ENCODE measurements around the gene DUSP15. TPM values are rescaled to one million over a fixed set of nuclear protein-coding genes. Genes with fewer than 3 reads are reported as not detected.

Gene DUSP15, protein sequence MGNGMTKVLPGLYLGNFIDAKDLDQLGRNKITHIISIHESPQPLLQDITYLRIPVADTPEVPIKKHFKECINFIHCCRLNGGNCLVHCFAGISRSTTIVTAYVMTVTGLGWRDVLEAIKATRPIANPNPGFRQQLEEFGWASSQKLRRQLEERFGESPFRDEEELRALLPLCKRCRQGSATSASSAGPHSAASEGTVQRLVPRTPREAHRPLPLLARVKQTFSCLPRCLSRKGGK
- 0.49 and 1.4 TPM in 2 replicates for total RNA-seq

DNA sequence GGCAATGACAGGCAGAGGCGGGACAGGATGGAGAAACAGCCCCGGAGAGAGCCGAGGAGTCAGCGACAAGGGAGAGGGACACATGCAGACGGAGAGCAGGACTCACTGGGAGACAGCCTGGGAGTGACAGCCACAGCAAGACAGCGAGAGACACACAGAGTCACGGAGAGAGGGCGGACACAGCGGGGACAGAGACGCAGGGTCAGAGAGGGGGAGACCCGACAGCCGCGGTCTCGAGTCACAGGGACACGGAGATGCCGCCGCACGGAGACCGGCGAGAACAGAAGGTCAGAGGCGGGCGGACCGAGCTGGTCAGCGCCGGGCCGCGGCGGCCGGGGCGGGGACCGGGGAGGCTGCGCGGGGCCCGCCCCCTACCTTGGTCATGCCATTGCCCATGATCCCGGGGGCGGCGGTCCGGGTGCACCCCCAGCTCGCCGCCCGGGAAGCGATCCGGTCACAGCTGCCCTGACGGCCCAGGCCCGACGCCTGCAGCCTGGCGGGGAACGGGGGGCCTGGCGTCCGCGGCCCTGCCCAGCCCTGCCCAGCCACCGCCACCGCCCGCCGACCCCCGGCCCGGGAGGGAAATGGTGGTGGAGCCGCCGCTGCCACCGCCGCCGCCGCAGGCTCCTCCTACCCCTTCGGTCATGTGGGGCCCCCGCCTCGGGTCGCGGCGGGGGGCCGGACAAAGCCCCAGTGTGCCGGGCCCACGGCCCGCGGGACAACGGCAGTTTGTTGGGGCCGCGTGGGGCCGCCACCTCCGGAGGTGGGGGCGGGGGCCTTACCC, at the start of gene DUSP15, which contains the start of gene TTLL9:
DUSP15 (minus strand) TSS at position 586 of the 784 bp plus-strand sequence; CDS start at position 396, 190 bp downstream.
TTLL9 (plus strand) TSS at position 693 of the 784 bp plus-strand sequence. CDS start 493 bp downstream, outside the sequence.

GRCh38 chr20:31845300-31845863, 24.9 kb downstream of the DUSP15 start, which contains the start of gene FOXS1:
Gene FOXS1, minus strand, starts transcription at chr20:31845604. Its CDS starts 62 bp downstream, at chr20:31845542.

GRCh38 chr20:31819083-31819784, 51.1 kb downstream of the DUSP15 start, which contains the start of gene MYLK2:
Gene MYLK2, plus strand, starts transcription at chr20:31819356. Its CDS starts 225 bp downstream, at chr20:31819581.

Other genes with a start within 250 kb of the DUSP15 start
- gene COX4I2, start 232.6 kb downstream of the DUSP15 start, total RNA-seq: 0.98 TPM in 1 of 2 replicates, not detected in the other
- gene BCL2L1, start 147.7 kb downstream of the DUSP15 start, total RNA-seq: 129 and 235 TPM in 2 replicates
- 8.1 and 134 TPM in 2 replicates for gene TPX2, start 131.2 kb downstream of the DUSP15 start, total RNA-seq
- gene MYLK2, start 51.2 kb downstream of the DUSP15 start, total RNA-seq: 0.65 and 0.76 TPM in 2 replicates
- gene FOXS1, start 24.9 kb downstream of the DUSP15 start, total RNA-seq: 2.3 and 15.2 TPM in 2 replicates
- not detected in 2 replicates for gene TTLL9, start 107 bp upstream of the DUSP15 start, total RNA-seq
- gene PDRG1, start 81.5 kb upstream of the DUSP15 start, total RNA-seq: 6.5 and 7.0 TPM in 2 replicates
- not detected in 2 replicates for gene XKR7, start 97.6 kb upstream of the DUSP15 start, total RNA-seq
- not detected in 2 replicates for gene CCM2L, start 139.9 kb upstream of the DUSP15 start, total RNA-seq
- gene HCK, start 181.7 kb upstream of the DUSP15 start, total RNA-seq: not detected in 2 replicates
- gene TM9SF4, start 239.2 kb upstream of the DUSP15 start, total RNA-seq: 31.9 and 47.5 TPM in 2 replicates

All from mesangial cell (primary cell).